ENCODE data around the gene ACSF2. TPM values are rescaled to one million over a fixed set of nuclear protein-coding genes. Genes with fewer than 3 reads are reported as not detected.
A peak's percentile ranks its signal among the peaks of the same experiment; 100 is the strongest.

ACSF2 gene
- total RNA-seq, 1 experiment from 2014 or later: 17.8 TPM

DNA sequence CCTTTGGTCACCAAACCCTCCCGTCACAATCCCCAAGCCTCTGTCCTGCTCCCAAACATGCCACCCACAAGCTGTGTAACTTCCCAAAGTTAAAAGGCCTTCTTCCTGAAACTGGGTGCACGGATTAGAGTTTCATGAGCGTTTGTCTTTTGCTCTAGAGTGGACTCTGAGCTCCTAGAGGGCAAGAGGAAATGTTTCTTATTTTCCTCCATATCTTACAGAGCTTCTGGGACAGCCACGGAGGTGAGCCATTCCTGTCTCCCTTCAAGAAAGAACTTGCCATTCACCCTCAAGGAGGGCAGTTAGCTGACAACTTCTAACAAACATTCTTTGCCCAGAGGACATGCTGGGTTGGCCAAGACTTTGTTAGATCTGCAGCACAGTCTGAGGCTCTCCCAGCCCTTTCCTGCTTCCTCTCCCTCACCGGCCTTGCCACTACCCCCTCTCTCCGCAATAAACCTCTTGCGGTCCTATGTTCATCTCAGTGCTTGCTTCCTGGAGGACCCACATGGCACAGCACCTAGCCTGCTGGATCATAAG is 79.6 kb downstream of the ACSF2 start:
- peaks cover 11% of the 10 kb centered on the region for H3K4me1 Mint-ChIP-seq (ENCODE audit: insufficient read depth, unreplicated experiment)
- DNase-seq (ENCODE audit: unreplicated experiment): no peak
- H3K27me3 Mint-ChIP-seq (ENCODE audit: insufficient read depth, unreplicated experiment): no peaks in the 10 kb centered on the region
- ChIA-PET POLR2A (interaction anchor here (0.6 to 4.5 kb wide), 3 partner anchors 10 to 82 kb away, joined by 4 to 19 read pairs (median 13); no protein-coding TSS in a partner anchor), CTCF (interaction anchor here (1.0 to 5.9 kb wide), 6 partner anchors 10 to 124 kb away, joined by 3 to 68 read pairs (median 9); no protein-coding TSS in a partner anchor)
- no peaks in the 10 kb centered on the region for H3K9me3 Mint-ChIP-seq (ENCODE audit: unreplicated experiment)
- H3K4me3 Mint-ChIP-seq (ENCODE audit: unreplicated experiment): no peak overlapping the region
- intact Hi-C loops (cut with micrococcal nuclease): no loop called here
- BruUV-seq (replicated peaks): no TSS peak
- TF ChIP-seq, protein P1, sequence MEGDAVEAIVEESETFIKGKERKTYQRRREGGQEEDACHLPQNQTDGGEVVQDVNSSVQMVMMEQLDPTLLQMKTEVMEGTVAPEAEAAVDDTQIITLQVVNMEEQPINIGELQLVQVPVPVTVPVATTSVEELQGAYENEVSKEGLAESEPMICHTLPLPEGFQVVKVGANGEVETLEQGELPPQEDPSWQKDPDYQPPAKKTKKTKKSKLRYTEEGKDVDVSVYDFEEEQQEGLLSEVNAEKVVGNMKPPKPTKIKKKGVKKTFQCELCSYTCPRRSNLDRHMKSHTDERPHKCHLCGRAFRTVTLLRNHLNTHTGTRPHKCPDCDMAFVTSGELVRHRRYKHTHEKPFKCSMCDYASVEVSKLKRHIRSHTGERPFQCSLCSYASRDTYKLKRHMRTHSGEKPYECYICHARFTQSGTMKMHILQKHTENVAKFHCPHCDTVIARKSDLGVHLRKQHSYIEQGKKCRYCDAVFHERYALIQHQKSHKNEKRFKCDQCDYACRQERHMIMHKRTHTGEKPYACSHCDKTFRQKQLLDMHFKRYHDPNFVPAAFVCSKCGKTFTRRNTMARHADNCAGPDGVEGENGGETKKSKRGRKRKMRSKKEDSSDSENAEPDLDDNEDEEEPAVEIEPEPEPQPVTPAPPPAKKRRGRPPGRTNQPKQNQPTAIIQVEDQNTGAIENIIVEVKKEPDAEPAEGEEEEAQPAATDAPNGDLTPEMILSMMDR (IDR thresholded peaks at IDR 0.05; ENCODE audit: unreplicated experiment): no peak
- H3K36me3 Mint-ChIP-seq (ENCODE audit: insufficient read depth, unreplicated experiment): peaks cover 6% of the 10 kb centered on the region
- no peak overlapping the region for H3K27ac Mint-ChIP-seq (ENCODE audit: low read depth, unreplicated experiment)

DNA sequence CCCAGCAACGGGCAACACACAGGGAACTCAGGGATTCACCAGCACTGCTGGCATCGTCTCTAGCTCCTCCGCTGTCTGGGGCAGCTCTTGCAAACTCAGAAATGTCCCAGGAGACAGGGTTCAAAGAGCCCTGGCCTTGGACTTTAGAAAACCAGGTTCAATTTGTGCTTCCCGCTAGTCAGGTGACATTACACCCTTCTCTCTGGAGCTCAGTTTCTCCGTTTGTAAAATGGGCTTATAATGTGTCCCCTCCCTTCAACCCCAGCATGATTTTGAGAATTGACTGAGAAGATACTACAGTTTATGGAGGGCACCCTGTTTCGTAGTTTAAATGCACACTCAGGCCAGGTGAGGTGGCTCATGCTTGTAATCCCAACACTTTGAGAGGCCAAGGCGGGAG is 80.3 kb downstream of the ACSF2 start:
- CTCF ChIA-PET: interaction anchor here (0.6 to 2.0 kb wide), 4 partner anchors 9 to 188 kb away, joined by 3 to 7 read pairs (median 4); no protein-coding TSS in a partner anchor
- H3K36me3 Mint-ChIP-seq (ENCODE audit: insufficient read depth, unreplicated experiment): peaks cover 6% of the 10 kb centered on the region
- no peak overlapping the region for H3K27ac Mint-ChIP-seq (ENCODE audit: low read depth, unreplicated experiment)
- H3K4me1 Mint-ChIP-seq (ENCODE audit: insufficient read depth, unreplicated experiment): peaks cover 17% of the 10 kb centered on the region
- no peak for DNase-seq (ENCODE audit: unreplicated experiment)
- POLR2A ChIA-PET: interaction anchor here (0.5 to 4.5 kb wide), 3 partner anchors 9 to 32 kb away, joined by 3 to 19 read pairs (median 13); no protein-coding TSS in a partner anchor
- no peak overlapping the region for H3K4me3 Mint-ChIP-seq (ENCODE audit: unreplicated experiment)
- intact Hi-C loops (cut with micrococcal nuclease): no loop called here
- BruUV-seq (replicated peaks): no TSS peak
- no peaks in the 10 kb centered on the region for H3K27me3 Mint-ChIP-seq (ENCODE audit: insufficient read depth, unreplicated experiment)
- TF ChIP-seq, protein P1 (IDR thresholded peaks at IDR 0.05; ENCODE audit: unreplicated experiment): no peak
- no peaks in the 10 kb centered on the region for H3K9me3 Mint-ChIP-seq (ENCODE audit: unreplicated experiment)

DNA sequence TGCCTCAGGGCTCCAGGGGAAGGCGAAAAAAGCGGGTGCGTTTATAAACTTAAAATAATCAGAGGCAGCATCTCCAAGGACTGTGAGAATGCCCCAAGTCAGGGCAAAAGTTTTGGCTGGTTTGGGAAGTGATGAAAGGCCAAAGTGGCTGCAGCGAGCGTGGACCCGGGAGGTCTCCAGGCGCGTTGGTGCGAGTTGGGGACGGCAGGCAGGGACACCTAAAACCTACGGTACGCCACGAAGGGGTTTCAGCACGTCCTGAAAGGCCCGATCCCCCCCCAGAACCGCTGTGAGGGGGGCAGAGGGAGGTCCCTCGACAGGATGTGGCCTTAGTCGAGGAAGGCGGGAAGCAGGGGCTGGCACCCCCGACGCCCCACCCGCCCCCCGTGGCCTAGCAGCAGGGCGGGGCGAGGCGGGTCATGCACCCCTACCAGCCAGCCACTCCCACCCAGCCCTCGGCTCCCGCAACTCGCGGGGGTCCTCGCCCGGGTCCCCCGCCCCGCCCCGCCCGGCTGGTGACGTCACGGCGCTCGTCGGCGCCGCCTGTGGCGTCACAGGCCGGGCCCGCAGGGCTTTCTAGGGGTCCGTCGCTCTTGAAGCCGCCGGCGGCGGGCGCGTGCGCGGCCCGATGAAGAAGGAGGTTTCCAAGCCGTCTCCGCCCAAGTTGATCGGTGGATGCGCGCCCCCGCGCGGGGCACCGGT is 82.0 kb downstream of the ACSF2 start, which contains the start of gene MYCBPAP:
Gene MYCBPAP (plus strand): TSS at position 569 of the 702 bp plus-strand sequence. CDS start 236 bp downstream, outside the sequence.
- Mint-ChIP-seq H3K27me3 (ENCODE audit: insufficient read depth, unreplicated experiment) (no peaks in the 10 kb centered on the region), H3K27ac (ENCODE audit: low read depth, unreplicated experiment) (no peak within 1 kb of the TSS), H3K36me3 (ENCODE audit: insufficient read depth, unreplicated experiment) (peaks cover 6% of the 10 kb centered on the region), H3K4me1 (ENCODE audit: insufficient read depth, unreplicated experiment) (peaks cover 24% of the 10 kb centered on the region), H3K4me3 (ENCODE audit: unreplicated experiment) (peak within 1 kb of the TSS; percentile 28), H3K9me3 (ENCODE audit: unreplicated experiment) (no peaks in the 10 kb centered on the region)
- TF ChIP-seq, protein P1 (IDR thresholded peaks at IDR 0.05; ENCODE audit: unreplicated experiment): no peak
- intact Hi-C loops (cut with micrococcal nuclease): no loop called here
- ChIA-PET POLR2A (interaction anchor here (1.4 to 4.5 kb wide), 2 partner anchors 10 to 11 kb away, joined by 3 to 19 read pairs; no protein-coding TSS in a partner anchor), CTCF (interaction anchor here (2.0 kb wide), 1 partner anchor 7 kb away, joined by 7 read pairs; no protein-coding TSS in a partner anchor)
- DNase-seq (ENCODE audit: unreplicated experiment): no peak
- BruUV-seq (replicated peaks): no TSS peak
